ENCODE data around the gene FTO.

- TF ChIP-seq POLR2AphosphoS5 (IDR thresholded peaks at IDR 0.05) (no peak), POLR2A (IDR thresholded peaks at IDR 0.05) (no peak), CTCF (IDR thresholded peaks at IDR 0.05) (no peak)
These were observed 148.7 kb downstream of the FTO start for GRCh38 chr16:53852678-53853077.

All from prostate gland (tissue), 2 donors.